ENCODE data around the gene ACBD5.
A peak's percentile ranks its signal among the peaks of the same experiment; 100 is the strongest.

The ACBD5 gene

GRCh38 chr10:27155066-27155754 lies 85.4 kb downstream of the ACBD5 start, which contains the start of gene MASTL:
Gene MASTL, plus strand, starts transcription at chr10:27155352. Its CDS starts 75 bp downstream, at chr10:27155427.
- FAIRE-seq (peak; percentile 95), DNase-seq (ENCODE audit: insufficient read length, low spot score) (peak; percentile 77)
- TF ChIP-seq POLR2A (IDR thresholded peaks at IDR 0.05; ENCODE audit: low read depth, low read length) (peak; percentile 92), POLR2AphosphoS5 (IDR thresholded peaks at IDR 0.05; ENCODE audit: low read depth, low read length) (peak; percentile 95), PAX5 (IDR thresholded peaks at IDR 0.05; ENCODE audit: insufficient read depth, low read length, severe bottlenecking) (peak; percentile 42), SPI1 (IDR thresholded peaks at IDR 0.05; ENCODE audit: low read depth, low read length) (no peak), POU2F2 (IDR thresholded peaks at IDR 0.05; ENCODE audit: low read depth, low read length) (peak; percentile 52; the same call in 1 of the 2 replicates), TAF1 (IDR thresholded peaks at IDR 0.05; ENCODE audit: low read depth, low read length) (peak; percentile 71)

DNA sequence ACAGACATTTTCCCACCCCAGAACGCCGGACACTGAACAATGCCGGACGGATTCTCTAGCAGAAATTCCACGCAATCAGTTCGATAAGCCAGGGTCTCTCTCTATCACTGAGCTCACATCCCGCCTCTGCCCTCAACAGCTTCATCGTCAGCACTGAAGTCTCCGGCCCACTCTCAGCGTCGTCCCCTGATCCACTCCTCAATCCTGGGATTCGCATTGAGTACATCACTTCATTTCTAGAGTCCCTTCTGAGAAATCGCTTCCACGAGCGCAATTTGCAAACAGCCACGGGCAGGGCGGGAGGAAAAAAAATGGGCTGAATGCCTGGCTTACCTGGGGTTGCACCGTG lies 86.8 kb downstream of the ACBD5 start:
- no peak for TF ChIP-seq POU2F2 (IDR thresholded peaks at IDR 0.05; ENCODE audit: low read depth, low read length)
- no peak for TF ChIP-seq POLR2AphosphoS5 (IDR thresholded peaks at IDR 0.05; ENCODE audit: low read depth, low read length)
- no peak for TF ChIP-seq SPI1 (IDR thresholded peaks at IDR 0.05; ENCODE audit: low read depth, low read length)
- TF ChIP-seq PAX5 (IDR thresholded peaks at IDR 0.05; ENCODE audit: insufficient read depth, low read length, severe bottlenecking) = no peak
- TF ChIP-seq POLR2A (IDR thresholded peaks at IDR 0.05; ENCODE audit: low read depth, low read length) = no peak
- no peak for DNase-seq (ENCODE audit: insufficient read length, low spot score)
- no peak for FAIRE-seq

GRCh38 chr10:27153329-27153728 lies 87.3 kb downstream of the ACBD5 start:
- no peak for TF ChIP-seq PAX5 (IDR thresholded peaks at IDR 0.05; ENCODE audit: insufficient read depth, low read length, severe bottlenecking)
- TF ChIP-seq POLR2A (IDR thresholded peaks at IDR 0.05; ENCODE audit: low read depth, low read length) = no peak
- TF ChIP-seq SPI1 (IDR thresholded peaks at IDR 0.05; ENCODE audit: low read depth, low read length) = no peak
- no peak for TF ChIP-seq TAF1 (IDR thresholded peaks at IDR 0.05; ENCODE audit: low read depth, low read length)
- TF ChIP-seq POLR2AphosphoS5 (IDR thresholded peaks at IDR 0.05; ENCODE audit: low read depth, low read length) = no peak
- TF ChIP-seq POU2F2 (IDR thresholded peaks at IDR 0.05; ENCODE audit: low read depth, low read length) = no peak

GRCh38 chr10:27152687-27153086 lies 87.9 kb downstream of the ACBD5 start:
- TF ChIP-seq POLR2A (IDR thresholded peaks at IDR 0.05; ENCODE audit: low read depth, low read length) (no peak), POLR2AphosphoS5 (IDR thresholded peaks at IDR 0.05; ENCODE audit: low read depth, low read length) (no peak), POU2F2 (IDR thresholded peaks at IDR 0.05; ENCODE audit: low read depth, low read length) (no peak), SPI1 (IDR thresholded peaks at IDR 0.05; ENCODE audit: low read depth, low read length) (no peak), TAF1 (IDR thresholded peaks at IDR 0.05; ENCODE audit: low read depth, low read length) (no peak), PAX5 (IDR thresholded peaks at IDR 0.05; ENCODE audit: insufficient read depth, low read length, severe bottlenecking) (no peak)
- FAIRE-seq (no peak), DNase-seq (ENCODE audit: insufficient read length, low spot score) (no peak)

More at GRCh38 chr10:27153329-27153728, 87.3 kb downstream of the ACBD5 start:
- FAIRE-seq = no peak
- no peak for DNase-seq (ENCODE audit: insufficient read length, low spot score)

DNA sequence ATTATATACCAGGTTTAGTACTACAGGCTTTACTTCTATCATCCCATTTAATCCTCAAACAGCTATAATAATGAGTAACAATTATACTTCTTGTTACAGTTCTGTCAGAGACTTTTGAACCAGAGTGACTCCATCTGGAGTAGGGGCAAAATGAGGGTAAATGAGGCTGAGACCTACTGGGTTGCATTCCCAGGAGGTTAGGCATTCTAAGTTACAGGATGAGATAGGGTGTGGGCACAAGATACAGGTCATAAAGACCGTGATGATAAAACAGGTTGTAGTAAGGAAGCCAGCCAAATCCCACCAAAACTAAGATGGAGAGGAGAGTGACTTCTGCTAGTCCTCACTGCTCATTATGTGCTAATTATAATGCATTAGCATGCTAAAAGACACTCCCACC lies 90.3 kb downstream of the ACBD5 start:
- TF ChIP-seq TAF1 (IDR thresholded peaks at IDR 0.05; ENCODE audit: low read depth, low read length) (no peak), POLR2AphosphoS5 (IDR thresholded peaks at IDR 0.05; ENCODE audit: low read depth, low read length) (no peak), POLR2A (IDR thresholded peaks at IDR 0.05; ENCODE audit: low read depth, low read length) (no peak), SPI1 (IDR thresholded peaks at IDR 0.05; ENCODE audit: low read depth, low read length) (no peak), PAX5 (IDR thresholded peaks at IDR 0.05; ENCODE audit: insufficient read depth, low read length, severe bottlenecking) (no peak), POU2F2 (IDR thresholded peaks at IDR 0.05; ENCODE audit: low read depth, low read length) (no peak)
- DNase-seq (ENCODE audit: insufficient read length, low spot score) (no peak), FAIRE-seq (no peak)

DNA sequence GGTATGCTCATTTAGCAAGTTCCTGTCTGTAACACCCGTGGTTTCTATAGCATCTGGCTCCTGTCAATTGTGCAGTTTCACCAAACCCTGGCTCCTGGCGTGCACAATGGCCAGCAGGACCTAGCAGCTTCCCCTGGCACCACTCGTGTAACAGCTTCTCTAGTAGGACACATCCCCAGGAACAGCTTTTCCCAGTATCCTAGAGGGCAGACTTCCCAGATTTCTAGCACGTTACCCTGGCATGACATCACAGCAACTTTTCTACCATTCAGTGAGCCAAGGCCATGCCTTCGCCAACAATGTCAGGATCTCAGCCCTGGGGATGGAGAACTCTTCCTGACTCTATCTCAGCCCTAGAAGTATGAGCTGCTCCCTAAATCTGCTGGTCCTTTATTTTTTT lies 92.9 kb downstream of the ACBD5 start:
- DNase-seq (ENCODE audit: insufficient read length, low spot score) = no peak
- FAIRE-seq = no peak
- TF ChIP-seq POLR2AphosphoS5 (IDR thresholded peaks at IDR 0.05; ENCODE audit: low read depth, low read length) = no peak

GRCh38 chr10:27145937-27146336 lies 94.7 kb downstream of the ACBD5 start:
- FAIRE-seq = no peak
- DNase-seq (ENCODE audit: insufficient read length, low spot score) = no peak
- TF ChIP-seq SPI1 (IDR thresholded peaks at IDR 0.05; ENCODE audit: low read depth, low read length) = no peak
- TF ChIP-seq PAX5 (IDR thresholded peaks at IDR 0.05; ENCODE audit: insufficient read depth, low read length, severe bottlenecking) = no peak
- TF ChIP-seq POU2F2 (IDR thresholded peaks at IDR 0.05; ENCODE audit: low read depth, low read length) = no peak
- TF ChIP-seq POLR2AphosphoS5 (IDR thresholded peaks at IDR 0.05; ENCODE audit: low read depth, low read length) = no peak
- no peak for TF ChIP-seq POLR2A (IDR thresholded peaks at IDR 0.05; ENCODE audit: low read depth, low read length)
- TF ChIP-seq TAF1 (IDR thresholded peaks at IDR 0.05; ENCODE audit: low read depth, low read length) = no peak

Measured in GM12891 (cell line).